GM12875 (cell line): ENCODE measurements around the gene RASSF7.

Experiments used
- H3K4me3 ChIP-seq: one replicate; pipeline ENCODE4 v1.5.1; 2011; ENCODE audit warnings: low read depth, low read length, control low read depth
- CTCF ChIP-seq: IDR thresholded peaks from 2 replicates; pipeline ENCODE4 v1.5.1; 2011; ENCODE audit warnings: low read depth, mild to moderate bottlenecking, control low read depth, inconsistent platforms, low read length, moderate library complexity, borderline replicate concordance; ENCODE audit not compliant: insufficient read depth

The RASSF7 gene

GRCh38 chr11:535210-535518 is 25.6 kb upstream of the RASSF7 start:
- TF ChIP-seq CTCF: no peak
- peak overlapping the region; percentile 83 for H3K4me3 ChIP-seq

- TF ChIP-seq CTCF: no peak
- peak within 1 kb of the TSS; percentile 83 for H3K4me3 ChIP-seq
These were observed 25.0 kb upstream of the RASSF7 start, which contains the start of gene HRAS for GRCh38 chr11:535519-536454. TSS of gene HRAS (minus strand) at chr11:535576.

GRCh38 chr11:536841-537621 is 23.7 kb upstream of the RASSF7 start, which contains the start of gene LRRC56:
TSS of gene LRRC56 (plus strand) at chr11:537527. CDS start at chr11:540685, 3,158 bp downstream.
- no peak for TF ChIP-seq CTCF
- H3K4me3 ChIP-seq: peak within 1 kb of the TSS; percentile 53

- peak overlapping the region; percentile 53 for H3K4me3 ChIP-seq
- TF ChIP-seq CTCF: no peak
These were observed 22.9 kb upstream of the RASSF7 start for GRCh38 chr11:537622-538430.

- TF ChIP-seq CTCF: no peak
- H3K4me3 ChIP-seq: no peak overlapping the region
These were observed 22.2 kb upstream of the RASSF7 start for GRCh38 chr11:538431-539051.

- no peak overlapping the region for H3K4me3 ChIP-seq
- TF ChIP-seq CTCF: no peak
These were observed 20.7 kb upstream of the RASSF7 start for GRCh38 chr11:539971-540481.
